BJ (cell line): ENCODE results near the gene EPS15. TPM values are rescaled to one million over a fixed set of nuclear protein-coding genes. Genes with fewer than 3 reads are reported as not detected.
"Not testable (repeated sequence)": the region's sequence is repeated elsewhere in the genome, so short reads cannot be mapped to it uniquely, and the experiment has no call there.

ENCODE experiments used
- CTCF ChIA-PET: fragments of 350-600 bp; formaldehyde crosslinking; extraction: SDS; loops from one replicate; lab custom pipeline; 2021; ENCODE audit warnings: antibody characterized with exemption, inconsistent platforms; lab: Yijun Ruan, JAX
- POLR2A ChIA-PET: fragments of 300-600 bp; sonication (Branson Sonifier 250); formaldehyde crosslinking; extraction: SDS; loops from one replicate; lab custom pipeline; 2021; ENCODE audit warnings: antibody characterized with exemption; lab: Charles Lee
- DNase-seq: peaks from one replicate; pipeline ENCODE4 v3.0.0-alpha.2; 2011; ENCODE audit warnings: low read depth
- H3K27me3 ChIP-seq: 2 replicates; pipeline ENCODE4 v1.6.0; 2011; ENCODE audit warnings: low read length; ENCODE audit not compliant: control insufficient read depth, insufficient read depth
- H3K36me3 ChIP-seq: 2 replicates; pipeline ENCODE4 v1.5.1; 2011; ENCODE audit warnings: low read length; ENCODE audit not compliant: control insufficient read depth, insufficient read depth
- H3K4me3 ChIP-seq: 2 replicates; pipeline ENCODE4 v1.5.1; 2011; ENCODE audit warnings: low read depth, mild to moderate bottlenecking, control low read depth, low read length
- polyA plus RNA-seq: library from polyadenylated mRNA; depleted of rRNA; stranded (reverse); fragments of >200 nt; gene quantifications from 2 replicates; pipeline ENCODE4 v1.2.3, GENCODE V29; 2011
- TF ChIP-seq, protein P1 (sequence below): IDR thresholded peaks from 2 replicates; pipeline ENCODE4 v1.5.1; 2011; ENCODE audit warnings: low read depth, mild to moderate bottlenecking, control low read depth, inconsistent platforms, low read length, moderate library complexity; ENCODE audit not compliant: insufficient read depth

The EPS15 gene
- polyA plus RNA-seq, 1 experiment = 18.7 TPM

DNA sequence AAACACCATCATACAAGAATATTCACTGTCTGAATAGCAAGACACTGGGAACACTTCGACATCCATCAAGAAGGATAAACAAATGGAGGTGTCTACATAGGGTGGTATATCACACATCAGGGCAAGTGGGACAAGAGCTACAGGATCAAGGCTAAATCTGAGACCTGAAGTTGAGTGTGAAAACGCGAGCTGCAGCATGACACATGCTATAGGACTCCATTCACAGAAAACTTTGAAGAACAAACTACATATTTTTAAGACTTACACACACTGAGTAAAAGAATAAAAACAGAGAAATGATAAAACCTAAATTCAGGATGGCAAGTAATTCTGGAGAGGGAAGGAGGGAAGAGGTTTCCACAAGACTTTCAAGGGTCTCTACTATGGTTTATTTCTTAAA is 190.8 kb downstream of the EPS15 start:
- POLR2A ChIA-PET = no interaction called here
- TF ChIP-seq, protein P1, sequence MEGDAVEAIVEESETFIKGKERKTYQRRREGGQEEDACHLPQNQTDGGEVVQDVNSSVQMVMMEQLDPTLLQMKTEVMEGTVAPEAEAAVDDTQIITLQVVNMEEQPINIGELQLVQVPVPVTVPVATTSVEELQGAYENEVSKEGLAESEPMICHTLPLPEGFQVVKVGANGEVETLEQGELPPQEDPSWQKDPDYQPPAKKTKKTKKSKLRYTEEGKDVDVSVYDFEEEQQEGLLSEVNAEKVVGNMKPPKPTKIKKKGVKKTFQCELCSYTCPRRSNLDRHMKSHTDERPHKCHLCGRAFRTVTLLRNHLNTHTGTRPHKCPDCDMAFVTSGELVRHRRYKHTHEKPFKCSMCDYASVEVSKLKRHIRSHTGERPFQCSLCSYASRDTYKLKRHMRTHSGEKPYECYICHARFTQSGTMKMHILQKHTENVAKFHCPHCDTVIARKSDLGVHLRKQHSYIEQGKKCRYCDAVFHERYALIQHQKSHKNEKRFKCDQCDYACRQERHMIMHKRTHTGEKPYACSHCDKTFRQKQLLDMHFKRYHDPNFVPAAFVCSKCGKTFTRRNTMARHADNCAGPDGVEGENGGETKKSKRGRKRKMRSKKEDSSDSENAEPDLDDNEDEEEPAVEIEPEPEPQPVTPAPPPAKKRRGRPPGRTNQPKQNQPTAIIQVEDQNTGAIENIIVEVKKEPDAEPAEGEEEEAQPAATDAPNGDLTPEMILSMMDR = no peak
- CTCF ChIA-PET = interaction anchor here (3.2 kb wide), 1 partner anchor 31 kb away, joined by 11 read pairs; no protein-coding TSS in a partner anchor
- no peak overlapping the region for H3K4me3 ChIP-seq
- no peak for DNase-seq
- H3K27me3 ChIP-seq = no peaks in the 10 kb centered on the region
- no peaks in the 10 kb centered on the region for H3K36me3 ChIP-seq

DNA sequence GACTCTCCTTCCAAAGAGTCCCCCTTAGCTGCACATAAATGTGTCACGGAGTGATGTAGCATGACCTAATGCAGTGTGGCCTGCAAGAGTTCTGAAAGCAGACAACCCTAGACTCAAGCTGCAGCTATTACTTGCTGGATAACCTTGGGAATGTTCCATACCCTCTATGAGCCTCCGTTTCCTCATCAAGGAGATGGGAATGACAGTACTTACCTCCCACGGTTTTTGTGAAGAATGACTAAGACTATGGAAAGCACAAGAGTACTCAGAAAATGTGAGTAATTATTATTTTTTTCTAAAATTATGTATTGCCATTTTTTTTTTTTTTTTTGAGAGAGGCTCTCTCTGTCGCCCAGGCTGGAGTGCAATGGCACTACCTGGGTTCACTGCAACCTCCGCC is 191.7 kb downstream of the EPS15 start:
- POLR2A ChIA-PET = no interaction called here
- no peak for DNase-seq
- Histone ChIP-seq H3K4me3 (no peak overlapping the region), H3K36me3 (no peaks in the 10 kb centered on the region), H3K27me3 (no peaks in the 10 kb centered on the region)
- TF ChIP-seq, protein P1 = no peak
- CTCF ChIA-PET = interaction anchor here (0.9 to 3.2 kb wide), 2 partner anchors 14 to 31 kb away, joined by 3 to 11 read pairs; no protein-coding TSS in a partner anchor

DNA sequence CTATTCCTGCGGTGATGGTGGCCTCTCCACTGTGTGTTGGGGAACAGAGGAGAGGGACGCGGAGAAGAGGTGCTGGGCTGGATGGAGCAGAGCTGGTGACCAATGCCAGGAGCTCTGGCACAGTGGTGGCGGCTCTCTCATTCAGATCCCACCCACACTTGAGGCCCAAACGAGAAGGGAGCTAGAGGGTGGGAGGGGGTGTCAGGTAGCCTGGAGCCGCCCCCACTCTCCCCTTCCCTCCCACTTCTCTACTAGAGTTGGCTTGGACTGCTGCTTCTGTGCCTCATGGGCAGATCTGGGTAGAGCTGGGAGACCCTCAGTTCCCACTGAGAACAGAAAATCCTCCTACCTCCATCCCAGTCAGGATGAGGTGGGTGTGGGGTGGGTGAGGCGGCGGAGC is 192.2 kb downstream of the EPS15 start:
- DNase-seq = no peak
- Histone ChIP-seq H3K27me3 (no peaks in the 10 kb centered on the region), H3K4me3 (no peak overlapping the region), H3K36me3 (no peaks in the 10 kb centered on the region)
- TF ChIP-seq, protein P1 = no peak
- CTCF ChIA-PET = interaction anchor here (0.9 to 3.2 kb wide), 3 partner anchors 15 to 30 kb away, joined by 3 to 11 read pairs (median 3); no protein-coding TSS in a partner anchor
- POLR2A ChIA-PET = no interaction called here

DNA sequence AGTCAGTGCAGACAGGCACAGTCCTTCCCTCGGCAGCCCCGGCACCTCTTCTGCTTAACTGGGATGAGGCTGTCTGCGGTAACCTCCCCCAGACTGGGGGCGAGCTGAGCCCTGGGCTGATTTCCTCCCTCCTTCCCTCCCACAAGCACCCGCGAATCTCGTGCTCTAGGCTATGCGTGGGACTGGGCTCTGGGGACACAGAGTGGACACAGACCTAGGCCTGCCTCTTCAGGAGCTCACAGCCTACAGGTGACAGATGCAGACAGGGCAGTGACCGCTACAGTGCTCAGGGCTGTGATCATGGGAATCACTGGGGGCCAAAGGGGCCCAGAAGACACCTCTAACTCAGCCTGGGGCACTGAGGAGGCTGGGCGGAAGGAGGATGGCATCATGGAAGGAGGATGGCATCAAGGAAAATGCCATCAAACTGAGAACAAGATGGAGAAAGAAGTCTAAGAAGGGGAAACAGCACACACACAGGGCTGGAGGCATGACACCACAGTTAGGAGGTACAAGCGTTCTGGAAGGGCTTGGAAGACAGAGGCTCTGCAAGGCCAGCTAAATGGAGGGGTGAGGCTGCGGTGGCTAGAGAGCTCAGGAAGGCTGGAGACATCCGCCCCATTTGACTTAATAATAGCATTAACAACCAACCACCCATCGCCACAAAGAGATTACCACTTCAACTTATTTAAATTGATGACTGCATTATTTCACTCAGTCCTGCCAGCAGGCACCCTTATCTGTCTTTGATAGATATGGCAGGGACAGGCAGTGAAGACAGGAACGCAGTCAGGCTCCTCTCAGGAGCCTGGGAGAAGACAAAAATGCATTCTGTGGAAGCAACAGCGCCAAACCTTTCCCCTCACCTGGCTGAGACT is 192.9 kb downstream of the EPS15 start:
- Histone ChIP-seq H3K36me3 (no peaks in the 10 kb centered on the region), H3K4me3 (no peak overlapping the region), H3K27me3 (no peaks in the 10 kb centered on the region)
- ChIA-PET CTCF (interaction anchor here (0.9 to 3.2 kb wide), 3 partner anchors 15 to 29 kb away, joined by 3 to 11 read pairs (median 3); no protein-coding TSS in a partner anchor), POLR2A (no interaction called here)
- DNase-seq = no peak
- TF ChIP-seq, protein P1 = no peak

DNA sequence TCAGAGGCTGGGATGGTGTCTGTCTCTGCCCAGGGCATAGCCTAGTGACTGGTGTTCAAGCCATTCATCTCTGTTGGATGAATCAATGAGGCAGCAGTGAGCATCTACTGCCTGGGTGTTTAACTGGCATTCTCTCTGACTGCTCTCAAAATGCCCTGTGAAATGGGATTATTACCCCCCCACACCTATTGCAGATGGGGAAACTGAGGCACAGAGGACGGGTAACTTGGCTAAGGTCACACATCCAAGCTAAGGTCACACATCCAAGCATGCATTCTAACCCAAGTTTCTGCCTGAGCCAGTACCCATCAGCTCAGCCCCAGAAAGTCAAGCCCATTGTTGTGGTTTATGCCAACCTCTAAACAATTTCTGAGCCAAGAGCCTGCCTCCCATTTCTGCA is 193.7 kb downstream of the EPS15 start:
- Histone ChIP-seq H3K36me3 (no peaks in the 10 kb centered on the region), H3K4me3 (no peak overlapping the region), H3K27me3 (no peaks in the 10 kb centered on the region)
- no peak for DNase-seq
- CTCF ChIA-PET = no interaction called here
- POLR2A ChIA-PET = no interaction called here
- TF ChIP-seq, protein P1 = no peak

DNA sequence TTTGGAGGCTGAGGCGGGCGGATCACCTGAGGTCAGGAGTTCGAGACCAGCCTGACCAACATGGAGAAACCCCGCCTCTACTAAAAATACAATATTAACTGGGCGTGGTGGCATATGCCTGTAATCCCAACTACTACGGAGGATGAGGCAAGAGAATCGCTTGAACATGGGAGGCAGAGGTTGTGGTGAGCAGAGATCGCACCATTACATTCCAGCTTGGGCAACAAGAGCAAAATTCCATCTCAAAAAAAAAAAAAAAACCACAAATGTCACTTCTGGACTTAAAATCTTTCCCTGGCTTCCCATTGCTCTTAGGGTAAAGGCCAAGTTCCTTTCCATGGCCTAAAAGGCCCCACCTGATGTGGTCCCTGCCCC is 194.1 kb downstream of the EPS15 start:
- H3K36me3 ChIP-seq, H3K27me3 ChIP-seq, POLR2A ChIA-PET, DNase-seq, CTCF ChIA-PET, H3K4me3 ChIP-seq: not testable (repeated sequence)
